Endothelial cell of umbilical vein (primary cell): ENCODE results near the gene PHLDB2.

ENCODE experiments used
- EZH2 ChIP-seq: IDR thresholded peaks from 2 replicates; pipeline ENCODE4 v1.6.1; 2012; ENCODE audit warnings: borderline replicate concordance, low read depth, mild to moderate bottlenecking, moderate library complexity, low read length, inconsistent platforms; ENCODE audit not compliant: severe bottlenecking
- FOS ChIP-seq: IDR thresholded peaks from 2 replicates; pipeline ENCODE4 v1.6.1; 2011; ENCODE audit warnings: mild to moderate bottlenecking, low read length, moderate library complexity, borderline replicate concordance; ENCODE audit not compliant: insufficient read depth
- JUN ChIP-seq: IDR thresholded peaks from 2 replicates; pipeline ENCODE4 v1.6.1; 2011; ENCODE audit warnings: borderline replicate concordance, low read depth; ENCODE audit not compliant: insufficient read length, insufficient read depth
- MAX ChIP-seq: IDR thresholded peaks from 2 replicates; pipeline ENCODE4 v1.6.1; 2011; ENCODE audit not compliant: insufficient read depth, insufficient read length
- MYC ChIP-seq: IDR thresholded peaks from one replicate; pipeline ENCODE4 v1.6.1; 2011; ENCODE audit warnings: mild to moderate bottlenecking, low read depth, low read length
- POLR2A ChIP-seq: IDR thresholded peaks from 2 replicates; pipeline ENCODE4 v1.6.1; 2012; ENCODE audit warnings: low read depth, mild to moderate bottlenecking, control low read depth, low read length
- POLR2AphosphoS5 ChIP-seq: IDR thresholded peaks from 2 replicates; pipeline ENCODE4 v1.6.1; 2012; ENCODE audit warnings: low read depth, mild to moderate bottlenecking, control low read depth, low read length, moderate library complexity; ENCODE audit not compliant: insufficient read depth
- TF ChIP-seq, protein P1 (sequence below), 2 donors: IDR thresholded peaks; 1 replicate in 1 of 2; 2 replicates in 1 of 2; pipeline ENCODE4 v1.5.1; 2011; ENCODE audit warnings: low read length in 2 of 2, mild to moderate bottlenecking in 2 of 2, moderate library complexity in 2 of 2, control low read depth in 1 of 2, inconsistent platforms in 1 of 2, low read depth in 1 of 2; ENCODE audit not compliant: insufficient read depth in 1 of 2; ENCODE audit errors: extremely low read depth in 1 of 2

GRCh38 chr3:111890051-111890580, 31.1 kb downstream of the PHLDB2 start:
- TF ChIP-seq, protein P1, sequence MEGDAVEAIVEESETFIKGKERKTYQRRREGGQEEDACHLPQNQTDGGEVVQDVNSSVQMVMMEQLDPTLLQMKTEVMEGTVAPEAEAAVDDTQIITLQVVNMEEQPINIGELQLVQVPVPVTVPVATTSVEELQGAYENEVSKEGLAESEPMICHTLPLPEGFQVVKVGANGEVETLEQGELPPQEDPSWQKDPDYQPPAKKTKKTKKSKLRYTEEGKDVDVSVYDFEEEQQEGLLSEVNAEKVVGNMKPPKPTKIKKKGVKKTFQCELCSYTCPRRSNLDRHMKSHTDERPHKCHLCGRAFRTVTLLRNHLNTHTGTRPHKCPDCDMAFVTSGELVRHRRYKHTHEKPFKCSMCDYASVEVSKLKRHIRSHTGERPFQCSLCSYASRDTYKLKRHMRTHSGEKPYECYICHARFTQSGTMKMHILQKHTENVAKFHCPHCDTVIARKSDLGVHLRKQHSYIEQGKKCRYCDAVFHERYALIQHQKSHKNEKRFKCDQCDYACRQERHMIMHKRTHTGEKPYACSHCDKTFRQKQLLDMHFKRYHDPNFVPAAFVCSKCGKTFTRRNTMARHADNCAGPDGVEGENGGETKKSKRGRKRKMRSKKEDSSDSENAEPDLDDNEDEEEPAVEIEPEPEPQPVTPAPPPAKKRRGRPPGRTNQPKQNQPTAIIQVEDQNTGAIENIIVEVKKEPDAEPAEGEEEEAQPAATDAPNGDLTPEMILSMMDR (IDR thresholded peaks at IDR 0.05; ENCODE audit: extremely low read depth in 1 of 2, insufficient read depth in 1 of 2, low read depth in 1 of 2, low read length in 2 of 2) = no peak
- no peak for TF ChIP-seq EZH2
- no peak for TF ChIP-seq POLR2A
- no peak for TF ChIP-seq FOS
- no peak for TF ChIP-seq POLR2AphosphoS5
- no peak for TF ChIP-seq JUN
- TF ChIP-seq MAX = no peak
- TF ChIP-seq MYC = no peak
